EH (cell line): ENCODE data around the gene PAM16.
"Not testable (repeated sequence)": the region's sequence is repeated elsewhere in the genome, so short reads cannot be mapped to it uniquely, and the experiment has no call there.

Experiments used
- DNase-seq: peaks from one replicate; pipeline ENCODE4 v3.0.0-alpha.2; 2015; ENCODE audit warnings: low read depth

The PAM16 gene

DNA sequence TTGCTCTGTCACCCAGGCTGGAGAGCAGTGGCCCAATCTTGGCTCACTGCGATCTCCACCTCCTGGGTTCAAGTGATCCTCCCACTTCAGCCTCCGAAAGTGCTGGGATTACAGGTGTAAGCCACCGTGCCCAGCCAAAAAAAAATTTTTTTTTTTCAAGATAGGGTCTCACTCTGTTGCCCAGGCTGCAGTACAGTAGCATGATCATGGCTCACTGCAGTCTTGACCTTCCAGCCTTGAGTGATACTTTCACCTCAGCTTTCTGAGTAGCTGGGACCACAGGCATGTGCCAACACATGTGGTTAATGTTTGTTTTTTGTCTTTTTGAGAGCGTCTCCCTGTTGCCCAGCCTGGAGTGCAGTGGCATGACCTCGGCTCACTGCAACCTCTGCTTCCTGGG lies 1.7 kb upstream of the PAM16 start:
- DNase-seq, result no peak

- peak; percentile 70 for DNase-seq
Observed at GRCh38 chr16:4351880-4352279, 759 bp upstream of the PAM16 start.

GRCh38 chr16:4350365-4350786 lies 745 bp downstream of the PAM16 start:
- no peak for DNase-seq

- DNase-seq, result no peak
Observed at GRCh38 chr16:4349332-4349731, 1.8 kb downstream of the PAM16 start.

DNA sequence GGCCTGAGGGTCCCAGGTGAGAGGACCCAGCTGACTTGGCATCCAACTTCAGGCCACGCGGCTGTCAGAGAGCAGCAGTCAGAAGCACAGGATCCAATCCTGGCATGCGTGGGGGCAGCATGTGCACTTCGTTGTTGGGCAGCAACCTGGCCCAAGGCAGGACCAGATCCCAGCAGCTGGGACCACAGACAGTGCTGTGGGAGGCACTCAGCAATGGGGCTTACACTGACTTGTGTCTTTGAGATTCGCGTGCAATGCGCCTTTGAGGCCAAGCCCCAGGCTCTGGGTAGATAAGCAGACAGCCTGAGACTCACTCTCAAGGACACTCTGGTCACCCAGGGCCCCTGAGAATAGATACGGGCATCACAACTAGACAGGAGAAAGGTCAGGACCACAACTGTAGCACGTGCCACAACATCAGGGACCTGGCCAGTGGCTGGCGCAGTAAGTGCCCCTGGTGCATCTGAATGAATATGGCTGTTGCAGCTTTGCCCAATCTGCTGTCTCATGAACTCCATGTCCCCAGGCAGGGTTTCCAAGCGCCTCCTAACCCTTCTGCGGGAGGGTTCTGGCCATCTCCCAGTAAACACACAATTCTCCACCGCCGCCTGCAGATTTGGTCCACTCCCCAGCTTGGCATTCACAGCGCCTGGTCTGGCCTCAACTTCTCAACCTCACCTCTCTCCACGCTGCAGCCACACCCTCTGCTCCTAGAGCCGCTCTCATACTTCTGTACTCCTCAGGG lies 3.2 kb downstream of the PAM16 start:
- no peak for DNase-seq

DNA sequence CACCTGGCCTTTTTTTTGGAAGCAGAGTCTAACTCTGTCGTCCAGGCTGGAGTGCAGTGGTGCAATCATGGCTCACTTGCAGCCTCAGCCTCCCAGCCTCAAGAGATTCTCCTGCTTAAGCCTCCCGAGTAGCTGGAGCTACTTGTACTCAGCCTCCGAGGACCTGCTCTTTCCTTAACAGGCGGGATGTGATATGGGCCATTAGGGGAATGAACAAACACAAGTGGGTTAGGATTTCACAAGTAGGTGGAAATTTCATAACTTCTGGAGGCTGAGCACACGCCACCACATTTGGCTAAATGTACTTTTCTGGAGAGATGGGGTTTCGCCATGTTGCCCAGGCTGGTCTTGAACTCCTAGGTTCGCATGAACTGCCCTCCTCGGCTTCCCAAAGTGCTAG lies 4.1 kb downstream of the PAM16 start:
- DNase-seq, result no peak

- DNase-seq, result no peak
Observed at GRCh38 chr16:4345836-4346781, 5.0 kb downstream of the PAM16 start.

GRCh38 chr16:4344983-4345835 lies 5.9 kb downstream of the PAM16 start:
- peak; percentile 31 for DNase-seq

DNA sequence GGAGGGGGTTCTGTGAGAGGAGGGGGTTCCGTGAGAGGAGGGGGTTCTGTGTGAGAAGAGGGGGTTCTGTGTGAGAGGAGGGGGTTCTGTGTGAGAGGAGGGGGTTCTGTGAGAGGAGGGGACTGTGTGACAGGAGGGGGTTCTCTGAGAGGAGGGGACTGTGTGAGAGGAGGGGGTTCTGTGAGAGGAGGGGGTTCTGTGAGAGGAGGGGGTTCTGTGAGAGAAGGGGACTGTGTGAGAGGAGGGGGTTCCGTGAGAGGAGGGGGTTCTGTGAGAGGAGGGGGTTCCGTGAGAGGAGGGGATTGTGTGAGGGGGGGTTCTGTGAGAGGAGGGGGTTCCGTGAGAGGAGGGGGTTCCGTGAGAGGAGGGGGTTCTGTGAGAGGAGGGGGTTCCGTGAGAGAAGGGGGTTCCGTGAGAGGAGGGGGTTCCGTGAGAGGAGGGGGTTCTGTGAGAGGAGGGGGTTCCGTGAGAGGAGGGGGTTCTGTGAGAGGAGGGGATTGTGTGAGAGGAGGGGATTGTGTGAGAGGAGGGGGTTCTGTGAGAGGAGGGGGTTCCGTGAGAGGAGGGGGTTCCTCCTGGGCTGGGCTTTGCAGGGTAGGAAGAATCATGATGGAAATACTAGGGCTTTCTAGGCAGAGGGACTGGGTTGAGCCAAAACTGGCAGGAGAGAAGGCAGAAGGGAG lies 6.7 kb downstream of the PAM16 start:
- not testable (repeated sequence) for DNase-seq

- DNase-seq, result no peak
Observed at GRCh38 chr16:4342866-4343744, 8.0 kb downstream of the PAM16 start.

DNA sequence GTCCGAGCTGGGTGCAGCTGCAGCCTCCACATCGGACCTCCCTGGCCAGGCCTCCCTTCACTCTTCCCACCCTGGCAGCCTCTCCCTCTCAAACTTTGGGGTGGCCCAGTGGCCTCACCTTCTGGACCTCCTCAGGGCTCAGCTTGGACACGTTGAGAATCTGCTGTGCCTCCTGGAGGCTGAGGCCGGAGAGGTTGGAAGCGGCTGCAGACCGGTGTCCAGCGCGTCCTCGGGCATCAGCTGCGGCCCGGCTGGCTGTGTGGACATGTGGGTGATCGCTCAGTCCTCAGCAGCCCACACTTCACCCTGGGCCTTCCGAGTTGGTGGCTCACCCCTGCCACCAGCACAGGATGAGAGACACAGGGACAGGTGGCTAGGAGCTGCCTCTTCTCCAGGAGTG lies 9.9 kb downstream of the PAM16 start:
- DNase-seq, result no peak

- DNase-seq, result no peak
Observed at GRCh38 chr16:4340443-4340842, 10.7 kb downstream of the PAM16 start.

DNA sequence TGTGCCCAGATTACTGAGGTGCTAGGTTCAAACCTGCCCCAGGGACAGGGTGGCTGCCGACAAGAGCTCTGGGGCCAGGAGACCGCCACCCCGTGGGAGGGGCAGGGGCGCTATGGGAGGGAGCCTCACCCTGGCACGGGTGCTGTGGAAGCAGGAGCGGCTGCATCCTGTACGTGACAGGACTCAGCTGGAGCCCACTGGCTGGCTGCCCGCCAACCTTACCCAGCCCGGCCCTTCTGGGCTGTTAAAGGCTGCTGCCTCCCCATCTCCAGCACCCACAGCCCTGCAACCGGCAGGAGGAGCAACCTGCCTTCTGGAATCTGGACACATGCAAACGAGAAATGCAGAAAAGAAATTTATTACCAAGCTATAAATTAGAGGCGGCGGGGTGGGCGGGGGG lies 11.2 kb downstream of the PAM16 start:
- peak; percentile 43 for DNase-seq

DNA sequence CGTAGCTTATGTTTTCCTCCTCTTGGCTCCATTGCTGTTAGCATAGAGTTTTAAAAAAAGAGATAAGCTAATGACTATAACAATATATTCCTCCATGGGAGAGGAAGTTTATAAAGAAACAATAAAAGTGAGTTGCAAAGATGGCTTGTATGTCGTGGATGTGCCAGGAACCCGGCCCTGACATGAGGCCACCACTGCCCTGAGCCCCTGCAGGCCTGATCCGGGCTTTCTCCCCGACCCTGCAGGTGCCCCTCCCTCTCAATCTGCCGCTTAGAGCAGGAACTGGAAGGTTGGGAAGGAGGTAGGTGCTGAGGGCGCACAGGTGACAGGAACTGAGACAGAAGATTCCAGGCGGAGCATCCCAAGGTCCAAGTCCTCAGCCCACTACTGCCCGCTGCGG lies 11.7 kb downstream of the PAM16 start:
- no peak for DNase-seq

GRCh38 chr16:4338712-4339299 lies 12.3 kb downstream of the PAM16 start:
- DNase-seq, result no peak

DNA sequence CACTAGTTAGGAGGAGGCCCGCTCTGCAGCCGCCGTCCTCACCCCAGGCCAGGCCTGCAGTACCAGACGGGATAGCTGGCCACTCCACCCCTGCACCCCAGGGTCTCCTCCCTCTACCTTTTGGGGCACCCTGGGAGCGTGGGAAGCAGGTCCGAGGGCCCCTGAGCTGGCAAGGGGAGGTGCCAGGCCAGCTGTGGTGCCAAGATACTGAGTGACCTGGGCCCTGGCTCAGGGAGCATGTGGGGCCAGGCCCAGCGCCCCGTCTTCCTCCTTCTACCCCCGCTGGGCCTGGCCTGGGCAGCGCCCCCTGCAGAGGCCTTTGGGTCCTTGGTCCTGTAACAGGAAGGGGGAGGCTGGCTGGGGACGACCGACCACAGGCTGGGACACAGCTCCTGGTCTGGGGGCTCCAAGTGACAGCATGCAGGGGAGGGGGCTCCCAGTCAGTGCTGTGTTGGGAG lies 13.0 kb downstream of the PAM16 start:
- no peak for DNase-seq

DNA sequence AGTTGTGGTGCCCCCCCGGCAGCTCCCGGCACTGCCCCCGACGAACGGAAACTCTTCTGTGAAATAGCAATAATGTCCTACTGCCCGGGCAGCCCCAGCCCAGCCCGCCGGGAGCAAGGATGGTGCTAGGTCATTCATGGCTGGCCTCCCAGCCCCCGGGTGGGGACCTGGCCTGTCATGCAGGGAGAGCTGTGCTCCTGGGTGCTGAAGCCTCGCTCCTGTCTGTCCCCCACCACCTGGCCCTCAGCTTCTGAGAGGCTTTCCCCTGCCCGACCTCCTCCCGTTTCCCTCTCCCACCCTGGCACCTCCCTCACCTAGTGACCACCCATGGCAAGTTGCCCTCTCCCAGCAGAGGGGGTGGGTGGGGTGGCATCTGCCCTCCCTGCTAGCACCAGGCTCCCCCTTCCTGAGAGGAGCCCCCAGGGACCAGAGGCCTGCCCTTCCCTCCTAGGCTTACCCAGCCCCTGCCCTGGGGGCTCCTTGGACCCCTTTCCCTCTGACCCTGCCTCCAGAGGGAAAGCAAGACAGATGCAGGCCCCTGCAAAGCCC lies 13.5 kb downstream of the PAM16 start:
- DNase-seq, result no peak

GRCh38 chr16:4336701-4337539 lies 14.2 kb downstream of the PAM16 start:
- no peak for DNase-seq
